ENCODE results near the gene METTL8.
"Not testable (repeated sequence)": the region's sequence is repeated elsewhere in the genome, so short reads cannot be mapped to it uniquely, and the experiment has no call there.

The METTL8 gene

DNA sequence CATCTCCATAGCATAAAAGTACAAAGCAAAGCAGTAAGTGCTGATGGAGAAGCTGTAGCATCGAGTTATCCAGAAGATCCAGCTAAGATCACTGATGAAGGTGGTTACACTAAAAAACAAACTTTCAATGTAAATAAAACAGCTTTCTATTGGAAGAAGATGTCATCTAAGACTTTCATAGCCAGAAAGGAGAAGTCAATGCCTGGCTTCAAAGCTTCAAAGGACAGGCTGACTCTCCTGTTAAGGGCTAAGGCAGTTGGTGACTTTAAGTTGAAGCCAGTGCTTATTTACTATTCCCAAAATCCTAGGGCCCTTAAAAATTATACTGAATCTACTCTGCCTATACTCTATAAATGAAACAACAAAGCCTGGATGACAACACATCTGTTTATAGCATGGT, 44.0 kb downstream of the METTL8 start:
- no peak overlapping the region for H3K4me3 ChIP-seq (ENCODE audit: low read length)
- TF ChIP-seq, protein P1, sequence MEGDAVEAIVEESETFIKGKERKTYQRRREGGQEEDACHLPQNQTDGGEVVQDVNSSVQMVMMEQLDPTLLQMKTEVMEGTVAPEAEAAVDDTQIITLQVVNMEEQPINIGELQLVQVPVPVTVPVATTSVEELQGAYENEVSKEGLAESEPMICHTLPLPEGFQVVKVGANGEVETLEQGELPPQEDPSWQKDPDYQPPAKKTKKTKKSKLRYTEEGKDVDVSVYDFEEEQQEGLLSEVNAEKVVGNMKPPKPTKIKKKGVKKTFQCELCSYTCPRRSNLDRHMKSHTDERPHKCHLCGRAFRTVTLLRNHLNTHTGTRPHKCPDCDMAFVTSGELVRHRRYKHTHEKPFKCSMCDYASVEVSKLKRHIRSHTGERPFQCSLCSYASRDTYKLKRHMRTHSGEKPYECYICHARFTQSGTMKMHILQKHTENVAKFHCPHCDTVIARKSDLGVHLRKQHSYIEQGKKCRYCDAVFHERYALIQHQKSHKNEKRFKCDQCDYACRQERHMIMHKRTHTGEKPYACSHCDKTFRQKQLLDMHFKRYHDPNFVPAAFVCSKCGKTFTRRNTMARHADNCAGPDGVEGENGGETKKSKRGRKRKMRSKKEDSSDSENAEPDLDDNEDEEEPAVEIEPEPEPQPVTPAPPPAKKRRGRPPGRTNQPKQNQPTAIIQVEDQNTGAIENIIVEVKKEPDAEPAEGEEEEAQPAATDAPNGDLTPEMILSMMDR (IDR thresholded peaks at IDR 0.05; ENCODE audit: insufficient read depth, low read depth, low read length, missing control alignments) = no peak
- DNase-seq (ENCODE audit: low read depth) = no peak

DNA sequence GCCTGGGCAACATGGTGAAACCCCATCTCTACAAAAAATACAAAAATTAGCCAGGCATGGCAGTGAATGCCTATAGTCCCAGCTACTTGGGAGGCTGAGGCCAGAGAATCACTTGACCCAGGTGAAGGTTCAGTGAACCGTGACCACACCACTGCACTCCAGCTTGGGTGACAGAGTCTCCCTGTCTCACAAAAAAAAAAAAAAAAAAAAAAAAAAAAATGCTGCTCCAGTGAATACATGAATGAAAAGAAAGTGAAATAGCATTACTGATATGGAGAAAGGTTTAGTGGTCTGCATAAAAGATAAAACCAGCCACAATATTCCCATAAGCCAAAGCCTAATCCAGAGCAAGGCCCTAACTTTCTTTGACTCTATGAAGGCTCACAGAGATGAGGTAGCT, 44.5 kb downstream of the METTL8 start:
- TF ChIP-seq, protein P1 (IDR thresholded peaks at IDR 0.05; ENCODE audit: insufficient read depth, low read depth, low read length, missing control alignments) = no peak
- H3K4me3 ChIP-seq (ENCODE audit: low read length) = no peak overlapping the region
- no peak for DNase-seq (ENCODE audit: low read depth)

DNA sequence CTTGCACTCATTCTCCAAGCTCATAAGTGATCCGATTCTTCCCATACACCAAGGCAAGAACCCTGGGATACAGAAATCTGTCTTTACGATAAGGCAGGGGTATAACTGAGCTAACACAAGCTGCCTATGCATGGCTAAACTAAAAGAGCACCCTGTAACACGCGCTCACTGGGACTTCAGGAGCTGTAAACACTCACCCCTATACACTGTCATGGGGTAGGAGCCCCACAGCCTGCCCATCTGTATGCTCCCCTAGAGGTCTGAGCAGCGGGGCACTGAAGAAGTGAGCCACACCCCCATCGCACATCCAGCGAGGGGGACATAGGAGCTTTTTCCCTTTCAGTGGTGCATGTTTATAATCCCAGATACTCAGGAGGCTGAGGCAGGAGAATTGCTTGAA, 46.7 kb downstream of the METTL8 start:
- TF ChIP-seq, protein P1 (IDR thresholded peaks at IDR 0.05; ENCODE audit: insufficient read depth, low read depth, low read length, missing control alignments) = no peak
- H3K4me3 ChIP-seq (ENCODE audit: low read length) = no peak overlapping the region
- no peak for DNase-seq (ENCODE audit: low read depth)

DNA sequence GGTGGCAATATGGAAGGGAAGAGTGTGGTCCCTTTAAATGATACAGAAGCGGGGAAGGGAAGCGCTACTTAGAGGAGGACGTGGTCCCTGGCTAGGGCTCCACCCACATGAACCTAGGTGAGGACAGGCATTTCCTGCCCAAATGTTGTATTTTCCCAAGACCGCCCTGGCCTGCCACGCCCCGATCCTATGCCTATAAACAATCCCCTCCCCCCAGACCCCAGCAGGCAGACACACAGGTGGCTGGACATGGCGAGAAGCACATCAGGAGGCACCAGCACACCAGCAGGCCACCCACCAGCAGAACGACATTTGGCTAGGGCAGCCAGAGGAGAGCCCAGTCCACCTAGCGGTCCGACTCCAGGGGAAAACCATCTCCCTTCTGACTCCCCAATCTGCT, 47.2 kb downstream of the METTL8 start:
- TF ChIP-seq, protein P1 (IDR thresholded peaks at IDR 0.05; ENCODE audit: insufficient read depth, low read depth, low read length, missing control alignments) = no peak
- DNase-seq (ENCODE audit: low read depth) = no peak
- no peak overlapping the region for H3K4me3 ChIP-seq (ENCODE audit: low read length)

DNA sequence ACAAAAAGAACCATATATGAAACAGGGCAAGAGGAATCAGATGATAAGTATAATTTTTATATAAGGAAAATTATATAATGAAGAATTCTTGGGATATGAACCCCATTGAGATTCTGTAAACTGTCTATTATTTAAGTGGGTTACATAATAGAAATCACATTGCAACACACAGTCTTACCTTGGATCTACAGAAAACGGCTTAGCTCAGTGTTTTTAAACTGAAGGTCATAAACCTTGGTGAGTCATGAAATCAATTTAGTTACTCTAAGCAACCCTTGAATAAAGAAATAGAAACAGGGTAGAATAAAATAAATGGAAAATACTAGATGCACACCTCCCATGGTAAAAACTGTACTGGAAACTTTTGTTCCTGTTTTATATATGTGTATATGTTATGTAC, 50.7 kb downstream of the METTL8 start:
- TF ChIP-seq, protein P1 (IDR thresholded peaks at IDR 0.05; ENCODE audit: insufficient read depth, low read depth, low read length, missing control alignments) = no peak
- no peak overlapping the region for H3K4me3 ChIP-seq (ENCODE audit: low read length)
- peak; percentile 24 for DNase-seq (ENCODE audit: low read depth)

DNA sequence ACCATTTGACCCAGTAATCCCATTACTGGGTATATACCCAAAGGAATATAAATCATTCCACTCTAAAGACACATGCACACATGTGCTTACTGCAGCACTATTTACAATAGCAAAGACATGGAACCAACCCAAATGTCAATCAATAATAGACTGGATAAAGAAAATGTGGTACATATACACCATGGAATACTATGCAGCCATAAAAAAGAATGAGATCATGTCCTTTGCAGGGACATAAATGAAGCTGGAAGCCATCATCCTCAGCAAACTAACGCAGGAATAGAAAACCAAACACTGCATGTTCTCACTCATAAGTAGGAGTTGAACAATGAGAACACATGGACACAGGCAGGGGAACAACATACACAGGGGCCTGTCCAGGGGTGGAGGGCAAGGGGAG, 51.6 kb downstream of the METTL8 start:
- not testable (repeated sequence) for H3K4me3 ChIP-seq (ENCODE audit: low read length); DNase-seq (ENCODE audit: low read depth)

DNA sequence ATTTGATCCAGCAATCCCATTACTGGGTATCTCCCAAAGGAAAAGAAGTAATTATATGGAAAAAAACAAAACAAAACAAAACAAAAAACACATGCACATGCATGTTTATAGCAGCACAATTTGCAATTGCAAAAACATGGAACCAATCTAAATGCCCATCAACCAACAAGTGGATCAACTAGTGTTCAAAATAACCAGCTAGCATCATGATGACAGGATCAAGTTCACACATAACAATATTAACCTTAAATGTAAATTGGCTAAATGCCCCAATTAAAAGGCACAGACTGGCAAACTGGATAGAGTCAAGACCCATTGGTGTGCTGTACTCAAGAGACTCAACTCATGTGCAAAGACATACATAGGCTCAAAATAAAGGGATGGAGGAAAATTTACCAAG, 55.9 kb downstream of the METTL8 start:
- not testable (repeated sequence) for DNase-seq (ENCODE audit: low read depth); H3K4me3 ChIP-seq (ENCODE audit: low read length)

DNA sequence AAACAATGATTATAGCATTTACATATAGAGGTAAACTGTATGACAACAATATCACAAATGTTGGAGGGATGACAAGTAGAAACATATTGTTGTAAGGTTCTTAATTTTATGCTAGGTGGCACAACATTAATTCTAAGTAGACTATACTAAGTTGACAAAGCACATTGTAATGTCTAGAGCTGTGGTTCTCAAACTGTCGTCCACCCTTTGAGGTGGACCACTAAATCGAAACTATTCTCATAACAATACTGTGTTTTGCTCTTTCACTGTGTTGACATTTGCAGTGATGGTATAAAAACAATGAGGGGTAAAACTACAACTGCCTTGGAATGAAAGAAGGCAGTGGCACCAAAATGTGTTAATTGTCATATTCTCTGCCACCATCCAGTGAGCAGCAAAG, 66.1 kb downstream of the METTL8 start:
- no peak overlapping the region for H3K4me3 ChIP-seq (ENCODE audit: low read length)
- TF ChIP-seq, protein P1 (IDR thresholded peaks at IDR 0.05; ENCODE audit: insufficient read depth, low read depth, low read length, missing control alignments) = no peak
- no peak for DNase-seq (ENCODE audit: low read depth)

Measured in epithelial cell of esophagus (primary cell).